ENCODE data around the gene CRYGB.

- TF ChIP-seq CTCF (IDR thresholded peaks at IDR 0.05; ENCODE audit: low read depth, low read length, poor library complexity, severe bottlenecking) (no peak), EZH2phosphoT487 (IDR thresholded peaks at IDR 0.05; ENCODE audit: borderline replicate concordance, low read length) (no peak)
Observed at GRCh38 chr2:208099682-208100470, 46.1 kb downstream of the CRYGB start.

Measured in DOHH2 (cell line).